Measurements from ENCODE around the gene ERGIC1.

The ERGIC1 gene

DNA sequence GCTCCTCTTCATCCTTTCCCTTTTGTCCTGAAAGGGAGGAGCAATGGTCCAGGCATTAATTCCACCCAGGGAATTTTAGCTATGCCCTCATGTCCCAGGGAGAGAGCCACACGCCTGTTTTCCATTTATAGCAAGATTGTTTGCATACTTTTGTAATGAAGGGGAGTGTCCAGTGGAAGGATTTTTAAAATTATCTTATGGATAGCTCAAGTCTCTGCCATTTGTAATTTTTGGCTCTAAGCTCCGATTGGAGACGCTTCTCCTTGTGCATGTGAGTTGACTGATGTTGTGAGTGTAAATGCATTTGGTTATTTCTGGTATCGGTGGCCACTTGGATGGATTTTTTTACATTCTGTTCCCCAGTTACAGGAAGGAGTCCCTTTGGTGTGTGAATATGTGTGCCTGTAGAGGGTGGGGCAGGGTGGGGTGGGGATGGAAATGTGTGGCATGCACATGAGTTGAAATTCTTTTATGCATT lies 118.0 kb downstream of the ERGIC1 start:
- no peak for DNase-seq

DNA sequence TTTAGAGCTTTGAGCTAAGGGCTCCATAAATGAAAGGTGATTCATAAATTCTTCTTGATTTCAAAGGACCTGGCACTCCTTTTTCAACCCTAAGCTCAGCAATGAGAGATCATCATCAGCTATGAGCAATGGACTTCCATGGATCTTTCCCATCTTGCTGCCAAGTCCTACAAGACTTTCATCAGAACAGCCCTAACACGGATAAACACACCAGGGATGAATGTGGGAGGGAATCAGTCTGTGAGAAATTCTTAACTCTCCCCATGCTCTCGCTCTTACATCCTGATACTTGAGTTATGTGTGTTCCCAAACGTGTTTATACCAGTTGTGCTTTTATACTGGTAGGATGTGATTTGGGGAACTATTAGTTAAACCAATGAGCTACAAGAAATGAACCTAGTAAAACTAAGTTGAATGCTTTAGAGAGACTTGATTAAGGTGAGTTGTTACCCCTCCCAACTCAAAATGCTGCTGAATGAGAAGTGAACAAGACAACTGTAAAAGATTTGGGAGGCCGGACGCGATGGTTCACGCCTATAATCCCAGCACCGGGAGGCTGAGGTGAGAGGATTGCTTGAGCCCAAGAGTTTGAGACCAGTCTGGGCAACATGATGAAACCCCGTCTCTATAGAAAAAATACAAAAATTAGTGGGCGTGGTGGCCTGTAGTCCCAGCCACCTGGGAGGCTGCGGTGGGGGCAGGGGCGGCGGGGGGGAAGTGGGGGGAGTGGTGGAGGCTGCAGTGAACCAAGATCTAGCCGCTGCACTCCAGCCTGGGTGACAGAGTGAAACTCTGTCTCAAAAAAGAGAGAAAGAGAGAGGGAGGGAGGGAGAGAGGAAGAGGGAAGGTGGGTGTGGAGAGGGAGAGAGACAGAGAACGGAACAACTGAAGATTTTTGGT lies 120.0 kb downstream of the ERGIC1 start:
- DNase-seq, result no peak

DNA sequence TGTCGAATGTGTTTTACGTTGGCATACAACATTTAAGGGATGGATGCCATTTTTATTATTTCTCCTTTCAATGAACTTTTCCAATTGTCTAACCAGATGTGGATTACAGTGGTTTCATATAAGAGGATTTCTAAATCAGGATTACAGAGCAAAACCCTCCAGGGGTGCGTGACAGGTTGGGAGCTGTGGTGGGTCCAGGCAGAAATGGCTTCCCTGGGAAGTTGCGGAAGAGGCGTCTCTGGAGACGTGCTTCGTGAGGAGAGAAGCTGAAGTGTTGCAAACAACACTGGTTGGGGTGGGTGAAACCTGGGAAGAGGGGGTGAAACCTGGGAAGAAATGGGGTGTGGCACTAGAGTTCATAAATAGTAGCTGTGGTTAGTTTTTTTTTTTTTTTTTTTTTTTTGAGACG lies 120.7 kb downstream of the ERGIC1 start:
- no peak for DNase-seq

DNA sequence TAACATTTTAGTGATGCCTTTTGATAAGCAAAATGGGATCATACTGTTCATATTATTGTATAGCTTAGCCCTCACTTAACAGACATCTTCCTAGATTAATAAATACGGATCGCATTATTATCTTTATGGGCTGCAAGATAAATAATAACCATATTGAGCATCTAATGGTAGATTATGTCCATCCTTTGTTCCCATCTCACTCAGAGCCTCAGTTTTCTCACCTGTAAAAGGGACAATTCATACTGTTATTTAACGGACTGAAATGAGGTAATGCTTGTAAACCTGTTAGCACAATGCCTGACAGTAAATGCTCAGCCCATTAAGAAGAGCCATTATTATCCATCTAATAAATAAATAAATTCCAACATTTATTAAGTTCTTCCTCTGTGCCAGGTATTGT lies 122.2 kb downstream of the ERGIC1 start:
- no peak for DNase-seq

DNA sequence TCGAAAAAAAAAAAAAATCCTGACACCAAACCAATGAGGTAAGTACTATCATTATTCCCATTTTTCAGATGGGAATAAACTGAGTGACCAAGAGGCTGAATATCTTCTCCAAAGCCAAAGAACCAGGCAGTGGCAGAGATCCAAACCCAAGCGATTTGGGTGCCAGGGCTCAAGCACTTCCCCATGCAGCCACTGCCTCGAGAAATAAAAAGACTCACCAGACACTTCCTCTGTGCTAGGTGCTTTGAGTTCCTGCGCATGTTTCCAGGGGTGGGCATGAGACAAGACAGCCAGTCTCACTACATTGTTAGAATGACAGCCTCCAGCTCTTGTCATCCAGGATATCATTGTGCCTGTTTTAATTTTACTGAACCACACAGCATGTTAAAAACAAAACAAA lies 122.9 kb downstream of the ERGIC1 start:
- DNase-seq, result no peak

DNA sequence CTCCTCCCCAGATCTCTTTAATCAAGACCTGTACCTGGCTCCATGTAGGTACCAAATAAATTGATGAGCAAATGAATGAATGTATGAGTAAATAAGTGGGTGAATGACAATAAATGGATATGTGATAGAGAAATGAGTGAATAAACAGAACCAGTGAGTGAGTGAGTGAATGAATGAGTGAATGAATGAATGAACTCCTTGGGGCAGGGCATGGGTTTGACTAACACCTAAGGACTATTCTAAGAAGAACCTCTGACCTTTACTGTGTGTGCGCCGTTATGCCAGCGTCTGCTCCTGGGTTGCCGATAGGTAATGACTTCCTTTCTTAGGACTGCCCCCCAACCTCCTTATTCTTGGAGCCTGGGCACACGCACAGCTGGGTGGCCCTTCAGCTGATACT lies 123.4 kb downstream of the ERGIC1 start:
- DNase-seq, result no peak

DNA sequence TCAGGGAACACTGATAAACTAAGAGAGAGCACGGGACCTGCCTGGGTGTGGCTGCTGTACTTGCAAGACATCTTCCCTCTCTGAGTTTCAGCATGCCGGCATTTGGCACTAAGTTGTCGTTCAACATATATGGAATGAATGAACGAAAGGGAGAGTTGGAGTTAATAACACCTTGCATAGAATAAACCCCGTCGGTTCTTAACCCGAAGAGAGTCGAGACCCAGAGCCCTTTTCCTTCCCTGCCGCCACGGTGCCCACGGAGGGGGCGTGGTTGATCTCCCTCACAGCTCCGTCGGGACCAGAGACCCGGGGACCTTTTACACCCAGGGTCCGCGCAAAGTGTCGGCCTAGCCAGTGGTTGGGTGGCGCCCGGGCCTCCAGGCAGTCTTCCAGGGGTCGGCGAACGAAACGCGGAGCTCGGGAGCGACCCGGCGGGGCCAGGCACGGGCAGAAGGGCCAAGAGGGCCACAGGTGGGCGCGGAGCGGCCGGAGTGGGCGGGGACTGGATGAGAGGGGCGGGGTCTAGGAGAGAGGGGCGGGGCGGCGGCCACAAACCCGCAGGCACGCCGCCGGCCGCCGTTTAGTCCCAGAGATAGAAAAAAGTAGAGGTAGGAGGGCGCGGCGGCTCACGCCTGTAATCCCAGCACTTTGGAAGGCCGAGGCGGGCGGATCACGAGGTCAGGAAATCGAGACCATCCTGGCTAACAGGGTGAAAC lies 124.4 kb downstream of the ERGIC1 start:
- DNase-seq, result peak; percentile 90

DNA sequence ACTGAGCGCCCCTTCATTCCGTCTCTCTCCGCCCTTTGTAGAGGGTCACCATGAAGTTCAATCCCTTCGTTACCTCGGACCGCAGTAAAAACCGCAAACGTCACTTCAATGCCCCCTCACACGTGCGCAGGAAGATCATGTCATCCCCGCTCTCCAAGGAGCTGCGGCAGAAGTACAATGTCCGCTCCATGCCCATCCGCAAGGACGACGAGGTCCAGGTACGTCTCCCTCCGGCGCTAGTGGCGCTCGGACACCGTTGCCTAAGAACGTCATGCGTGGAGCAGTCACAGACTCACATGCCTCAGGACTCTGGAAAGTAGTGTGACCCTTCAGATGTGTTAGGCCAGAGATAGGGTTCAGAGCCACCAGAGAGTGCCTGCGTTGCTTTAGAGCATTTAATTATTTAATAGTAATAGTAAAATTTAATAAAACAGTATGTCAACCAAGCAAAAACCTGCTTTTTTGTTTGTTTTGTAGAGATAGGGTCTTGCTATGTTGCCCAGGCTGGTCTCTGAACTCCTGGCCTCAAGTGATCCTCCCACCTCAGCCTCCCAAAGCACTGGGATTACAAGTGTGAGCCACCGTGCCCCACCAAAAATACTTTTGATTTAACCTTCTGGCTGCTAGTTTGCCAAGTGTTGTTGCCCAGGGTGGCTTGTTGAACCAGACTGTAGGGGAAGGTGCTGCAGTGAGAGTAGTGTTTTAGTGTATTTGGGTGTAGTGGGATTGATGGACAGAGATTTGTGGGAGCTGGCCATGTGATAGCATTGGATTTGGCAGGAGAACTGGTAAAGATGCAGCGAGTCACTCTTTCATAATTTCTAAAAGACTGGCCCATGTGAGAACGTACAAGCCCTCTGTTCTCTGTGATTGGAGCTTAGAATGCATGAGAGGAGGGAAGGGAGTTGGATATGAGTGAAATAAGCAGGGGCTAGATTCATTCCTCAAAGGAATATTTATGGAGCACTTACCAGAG lies 126.1 kb downstream of the ERGIC1 start:
- no peak for DNase-seq

DNA sequence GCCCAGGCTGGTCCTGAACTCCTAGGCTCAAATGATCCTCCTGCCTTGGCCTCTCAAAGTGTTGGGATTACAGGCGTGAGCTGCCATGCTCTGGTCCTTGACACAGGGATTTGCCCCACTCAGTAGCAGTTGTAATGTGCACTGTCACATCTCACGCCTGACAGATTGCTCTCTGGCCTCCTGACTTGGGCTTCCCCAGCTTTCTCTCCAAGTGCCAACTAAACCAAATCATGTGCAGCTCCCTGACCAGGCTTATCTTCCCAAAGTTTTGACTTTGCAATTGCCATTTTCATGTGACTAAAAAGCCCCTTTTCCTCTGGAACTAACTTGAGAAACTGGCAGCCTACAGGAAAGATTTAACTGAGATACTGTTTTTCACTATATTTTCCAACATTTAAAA lies 135.9 kb downstream of the ERGIC1 start:
- no peak for DNase-seq

DNA sequence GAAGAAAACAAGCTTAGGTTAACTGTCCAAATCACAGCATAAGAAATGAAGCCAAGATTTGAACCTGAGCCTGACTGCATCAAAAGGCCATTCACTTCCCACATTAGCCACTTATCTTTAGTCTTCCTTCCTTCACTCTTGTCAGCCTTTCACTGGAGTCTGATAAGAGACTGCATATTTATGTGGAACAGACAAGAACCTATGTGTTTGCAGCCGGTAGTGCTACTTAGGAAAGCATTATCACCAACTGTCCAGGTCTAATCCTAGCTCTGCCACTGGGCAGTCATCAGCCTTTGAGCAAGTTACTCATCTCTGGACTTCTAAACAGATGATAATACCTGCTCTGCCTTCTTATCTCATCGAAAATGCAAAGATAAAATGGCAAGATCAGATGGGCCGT lies 137.4 kb downstream of the ERGIC1 start:
- no peak for DNase-seq

DNA sequence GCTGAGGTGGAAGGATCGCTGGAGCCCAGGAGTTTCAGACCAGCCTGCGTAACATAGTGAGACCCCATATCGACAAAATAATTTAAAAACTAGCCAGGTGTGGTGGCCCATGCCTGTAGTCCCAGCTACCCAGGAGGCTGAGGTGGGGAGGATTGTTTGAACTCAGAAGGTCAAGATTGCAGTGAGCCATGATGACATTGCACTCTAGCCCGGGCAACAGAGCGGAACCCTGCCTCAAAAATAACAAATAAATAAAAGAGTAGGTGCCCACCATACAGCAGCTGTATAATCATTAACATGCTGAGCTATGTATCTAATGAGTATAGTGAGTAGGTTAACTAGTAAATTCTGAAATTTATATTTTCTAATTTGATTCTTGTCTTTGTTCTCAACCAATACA lies 138.5 kb downstream of the ERGIC1 start:
- no peak for DNase-seq

DNA sequence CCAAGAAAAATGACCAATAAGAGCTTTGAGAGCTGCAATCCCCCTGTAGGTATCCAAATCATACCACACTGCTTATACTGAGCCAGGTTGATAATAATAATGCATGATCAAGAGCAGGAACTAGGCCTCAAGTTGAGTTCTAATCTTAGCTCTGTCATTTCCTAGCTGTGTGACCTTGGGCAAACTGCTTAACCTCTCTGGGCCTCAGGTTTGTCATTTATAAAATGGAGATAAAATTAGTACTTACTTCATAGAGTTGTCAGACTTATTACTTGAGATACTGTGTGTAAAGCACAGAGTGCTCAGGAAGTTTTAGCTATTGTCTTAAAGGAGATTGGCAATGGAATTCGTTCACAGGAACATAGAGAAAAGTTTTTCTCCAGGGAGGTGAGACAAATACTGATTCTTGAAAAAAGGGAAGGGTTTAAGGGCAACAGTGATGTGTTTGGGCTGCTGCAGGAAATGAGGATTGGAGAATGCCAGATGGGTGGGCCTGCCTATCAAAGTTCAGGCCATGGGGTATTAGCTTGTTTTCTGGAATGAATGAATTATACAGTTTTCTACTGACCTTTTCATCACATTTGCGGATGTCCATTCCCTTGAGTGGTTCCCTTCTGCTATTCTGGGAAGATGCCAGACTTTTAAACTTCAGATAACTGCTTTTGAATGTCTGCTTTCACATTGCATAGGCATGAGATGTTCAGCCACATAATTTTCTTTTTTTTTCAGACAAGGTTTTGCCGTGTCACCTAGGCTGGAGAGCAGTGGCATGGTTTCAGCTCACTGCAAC lies 139.3 kb downstream of the ERGIC1 start:
- no peak for DNase-seq

DNA sequence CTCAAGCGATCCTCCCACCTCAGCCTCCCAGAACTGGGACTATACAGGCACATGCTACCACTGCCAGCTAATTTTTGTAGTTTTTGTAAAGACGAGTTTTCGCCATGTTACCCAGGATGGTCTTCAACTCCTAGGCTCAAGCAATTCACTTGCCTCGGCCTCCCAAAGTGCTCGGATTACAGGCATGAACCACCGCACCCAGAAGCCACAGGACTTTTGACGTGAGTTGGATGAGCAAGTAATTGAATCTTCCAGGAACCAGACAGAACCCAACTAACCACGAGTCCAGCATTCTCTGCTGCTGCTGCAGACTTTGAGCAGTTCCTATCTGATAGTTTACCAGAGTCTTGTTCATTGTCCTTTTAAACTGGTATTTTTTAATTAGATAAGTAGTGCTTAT lies 139.9 kb downstream of the ERGIC1 start:
- DNase-seq, result no peak

DNA sequence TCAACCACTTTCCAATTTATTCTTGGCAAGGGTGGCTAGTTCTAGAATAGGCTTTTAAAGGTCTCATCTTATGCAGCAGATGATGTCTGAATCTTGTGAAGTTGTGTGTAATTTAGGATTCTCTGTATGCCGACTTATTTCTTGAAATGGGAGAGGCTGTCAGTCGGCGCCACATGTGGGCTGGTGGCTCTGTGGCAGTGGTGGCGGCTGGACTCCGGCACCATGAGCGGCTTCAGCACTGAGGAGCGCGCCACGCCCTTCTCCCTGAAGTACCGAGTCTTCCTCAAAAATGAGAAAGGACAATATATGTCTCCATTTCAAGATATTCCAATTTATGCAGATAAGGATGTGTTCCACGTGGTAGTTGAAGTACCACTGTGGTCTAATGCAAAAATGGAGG lies 141.2 kb downstream of the ERGIC1 start:
- DNase-seq, result no peak

DNA sequence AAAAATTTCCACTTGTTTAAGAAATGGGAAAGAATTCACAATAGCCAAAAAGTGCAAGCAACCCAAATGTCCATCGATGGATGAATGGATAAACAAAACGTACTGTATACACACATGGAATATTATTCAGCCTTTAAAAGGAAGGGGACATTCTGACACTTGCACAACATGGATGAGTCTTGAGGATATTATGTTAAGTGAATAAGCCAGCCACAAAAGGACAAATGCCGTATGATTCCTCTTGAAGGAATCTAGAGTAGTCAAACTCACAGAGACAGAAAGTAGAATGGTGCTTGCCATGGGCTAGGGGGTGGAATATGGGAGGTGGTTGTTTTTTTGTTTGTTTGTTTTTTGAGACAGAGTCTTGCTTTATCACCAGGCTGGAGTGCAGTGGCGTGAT lies 145.7 kb downstream of the ERGIC1 start:
- no peak for DNase-seq

DNA sequence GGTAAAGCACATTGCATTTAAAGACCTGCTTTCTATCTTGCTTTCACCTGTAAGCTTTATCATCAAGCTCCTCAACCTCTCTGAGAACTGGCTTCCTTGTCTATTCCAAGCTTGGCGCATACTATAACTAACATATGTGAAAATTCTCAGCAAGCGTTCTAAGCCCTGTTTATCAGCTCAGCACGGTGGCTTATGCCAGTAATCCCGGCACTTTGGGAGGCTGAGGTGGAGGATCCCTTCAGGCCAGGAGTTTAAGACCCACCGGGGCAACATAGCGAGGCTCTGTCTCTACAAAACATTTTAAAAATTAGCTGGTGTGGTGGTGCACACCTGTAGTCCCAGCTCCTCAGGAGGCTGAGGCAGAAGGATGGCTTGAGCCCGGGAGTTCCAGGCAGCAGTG lies 147.9 kb downstream of the ERGIC1 start:
- DNase-seq, result no peak

DNA sequence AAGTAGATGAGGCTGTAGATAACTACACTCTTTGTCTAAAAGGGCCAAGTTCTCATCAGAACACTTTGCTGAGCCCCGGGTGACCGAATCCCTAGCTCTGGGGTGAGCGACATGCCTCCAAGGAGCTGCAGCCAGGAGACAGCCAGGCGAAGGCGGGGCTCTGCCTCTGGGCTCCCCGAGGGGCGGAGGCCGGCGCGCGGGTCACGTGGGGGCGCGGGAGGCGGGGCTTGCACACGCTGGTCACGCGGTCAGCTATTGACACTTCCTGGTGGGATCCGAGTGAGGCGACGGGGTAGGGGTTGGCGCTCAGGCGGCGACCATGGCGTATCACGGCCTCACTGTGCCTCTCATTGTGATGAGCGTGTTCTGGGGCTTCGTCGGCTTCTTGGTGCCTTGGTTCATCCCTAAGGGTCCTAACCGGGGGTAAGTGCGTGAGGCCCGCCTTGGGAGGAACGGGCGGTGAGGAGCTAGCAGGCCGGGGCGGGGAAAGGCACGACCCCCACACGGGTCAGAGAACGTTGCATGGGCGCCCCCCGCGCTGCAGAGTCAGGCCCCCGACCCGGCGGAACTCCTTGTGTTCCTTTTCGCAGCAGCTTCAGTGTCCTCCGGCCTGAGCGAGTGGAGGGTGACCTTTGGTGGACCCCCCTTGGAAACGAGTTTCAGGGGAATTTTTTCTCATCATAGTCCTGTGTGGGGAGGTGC lies 149.6 kb downstream of the ERGIC1 start, which contains the start of gene ATP6V0E1:
ATP6V0E1 (plus strand) TSS at position 230 of the 702 bp plus-strand sequence; CDS start at position 320, 90 bp downstream.
- DNase-seq, result peak; percentile 99

DNA sequence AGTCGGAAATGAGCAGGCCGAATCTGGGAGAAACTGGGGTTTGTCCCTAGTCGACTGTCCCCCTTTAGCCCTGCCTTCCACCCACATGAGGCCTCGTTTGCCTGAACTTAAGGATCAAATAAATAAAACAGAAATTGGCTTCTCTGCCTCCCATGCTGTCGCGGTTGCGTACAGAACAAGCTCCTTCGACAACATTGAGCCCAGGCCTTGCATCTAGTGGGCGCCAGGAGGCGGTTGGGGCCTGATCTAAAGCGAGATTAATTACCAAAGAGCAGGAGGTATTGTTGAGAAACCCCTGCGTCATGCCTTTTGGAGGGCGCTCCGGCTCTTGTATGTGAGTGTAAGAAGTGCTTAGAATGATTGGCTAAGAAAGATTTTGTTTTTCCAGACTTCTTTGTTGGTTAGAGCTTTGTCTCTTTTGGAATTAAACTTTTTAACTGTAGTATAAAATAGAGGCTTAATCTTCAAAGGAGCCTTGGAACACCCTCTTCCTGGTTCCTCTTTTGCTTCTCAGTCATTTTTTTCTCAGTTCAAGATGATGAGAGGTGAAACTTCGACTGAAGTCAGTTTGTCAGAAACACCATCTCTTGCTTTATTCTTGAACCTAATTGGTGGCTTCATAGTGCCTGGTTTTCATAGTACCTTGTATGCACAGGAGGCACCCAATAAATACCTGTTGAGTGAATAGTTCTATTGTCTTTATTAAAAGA lies 150.3 kb downstream of the ERGIC1 start:
- peak; percentile 84 for DNase-seq

DNA sequence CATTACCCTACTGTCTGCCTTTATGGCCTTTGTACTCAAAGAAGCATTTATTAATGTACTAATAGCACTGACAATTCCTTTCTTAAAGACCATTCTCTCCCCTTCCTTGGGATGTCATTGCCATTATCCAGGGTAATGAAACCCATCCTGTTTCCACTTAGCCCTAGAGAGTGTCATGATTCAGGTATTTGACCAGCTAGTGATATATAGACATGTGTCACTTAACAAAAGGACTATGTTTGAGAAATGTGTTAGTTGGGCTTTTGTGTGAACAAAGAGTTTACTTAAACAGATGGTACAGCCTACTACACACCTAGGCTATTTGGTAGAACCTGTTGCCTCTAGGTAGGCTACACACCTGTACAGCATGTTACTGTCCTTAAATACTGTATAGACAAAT lies 151.5 kb downstream of the ERGIC1 start:
- no peak for DNase-seq

DNA sequence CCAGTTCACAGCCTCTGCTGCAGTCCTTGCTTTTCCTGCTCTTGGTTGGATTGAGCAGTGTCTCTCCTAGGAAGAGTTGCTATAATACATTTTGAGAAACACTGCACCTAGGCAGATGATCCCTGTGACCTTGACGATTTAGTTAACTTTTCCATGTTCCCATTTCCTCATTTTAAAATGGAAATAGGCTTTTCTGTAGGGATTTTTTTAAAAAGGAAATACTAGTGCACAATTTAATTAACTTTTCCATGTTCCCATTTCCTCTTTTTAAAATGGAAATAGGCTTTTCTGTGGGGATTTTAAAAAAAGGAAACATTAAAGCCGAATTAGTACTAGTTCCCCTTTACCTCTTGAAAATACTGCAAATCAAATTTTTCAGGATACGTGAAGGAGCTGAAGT lies 154.2 kb downstream of the ERGIC1 start:
- DNase-seq, result no peak

DNA sequence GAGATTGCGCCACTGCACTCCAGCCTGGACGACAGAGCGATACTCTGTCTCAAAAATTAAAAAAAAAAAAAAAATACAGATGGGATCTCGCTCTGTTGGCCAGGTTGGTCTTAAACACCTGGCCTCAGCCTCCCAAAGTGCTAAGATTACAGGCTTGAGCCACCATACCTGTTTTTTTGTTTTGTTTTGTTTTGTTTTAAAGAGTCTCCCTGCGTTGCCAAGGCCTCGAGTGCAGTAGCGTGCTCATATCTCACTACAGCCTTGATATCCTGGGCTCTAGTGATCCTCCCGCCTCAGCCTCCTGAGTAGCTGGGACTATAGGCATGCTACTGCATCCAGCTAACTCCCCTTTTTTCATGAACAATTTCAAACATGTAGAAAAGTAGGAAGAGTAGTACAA lies 156.7 kb downstream of the ERGIC1 start:
- DNase-seq, result no peak
